HUDEP-2 (cell line): ENCODE measurements around the gene VAV2.

Experiments
- DNase-seq, 76 experiments: peaks; one replicate each; lab custom pipeline; 2025; ENCODE audit not compliant: unreplicated experiment in 76 of 76; lab: John Stamatoyannopoulos, UW

The VAV2 gene

GRCh38 chr9:133726401-133727276 is 265.5 kb downstream of the VAV2 start:
- DNase-seq = peak in 42 of 76 experiments; percentile 3 to 57 (median 22)

GRCh38 chr9:133725886-133726285 is 266.2 kb downstream of the VAV2 start:
- no peak for DNase-seq

- DNase-seq = no peak
Measured at GRCh38 chr9:133718563-133719315, 273.4 kb downstream of the VAV2 start.

- DNase-seq = no peak
Measured at GRCh38 chr9:133717113-133718031, 274.8 kb downstream of the VAV2 start.

- no peak for DNase-seq
Measured at GRCh38 chr9:133716564-133717112, 275.5 kb downstream of the VAV2 start.

- peak in 4 of 76 experiments; percentile 2 to 12 (median 6) for DNase-seq
Measured at GRCh38 chr9:133715866-133716563, 276.1 kb downstream of the VAV2 start.

GRCh38 chr9:133715295-133715865 is 276.7 kb downstream of the VAV2 start:
- no peak for DNase-seq

GRCh38 chr9:133714606-133715294 is 277.4 kb downstream of the VAV2 start:
- DNase-seq = no peak

GRCh38 chr9:133713960-133714495 is 278.1 kb downstream of the VAV2 start:
- no peak for DNase-seq

GRCh38 chr9:133713150-133713959 is 278.8 kb downstream of the VAV2 start:
- no peak for DNase-seq

- DNase-seq = no peak
Measured at GRCh38 chr9:133712221-133713100, 279.7 kb downstream of the VAV2 start.
